Measurements from ENCODE around the gene ERFE.

The ERFE gene

GRCh38 chr2:238155761-238156694 is 2.7 kb upstream of the ERFE start:
- no peak for DNase-seq (ENCODE audit: low spot score)

GRCh38 chr2:238157506-238158017 is 1.2 kb upstream of the ERFE start:
- DNase-seq (ENCODE audit: low spot score), result no peak

GRCh38 chr2:238158018-238158508 is 707 bp upstream of the ERFE start:
- DNase-seq (ENCODE audit: low spot score), result no peak

- DNase-seq (ENCODE audit: low spot score), result no peak
Observed at GRCh38 chr2:238159071-238159539, 335 bp downstream of the ERFE start.

- no peak for DNase-seq (ENCODE audit: low spot score)
Observed at GRCh38 chr2:238159661-238160205, 963 bp downstream of the ERFE start.

GRCh38 chr2:238160206-238161129 is 1.7 kb downstream of the ERFE start:
- no peak for DNase-seq (ENCODE audit: low spot score)

- no peak for DNase-seq (ENCODE audit: low spot score)
Observed at GRCh38 chr2:238161291-238162051, 2.7 kb downstream of the ERFE start.

GRCh38 chr2:238162251-238162845 is 3.6 kb downstream of the ERFE start:
- no peak for DNase-seq (ENCODE audit: low spot score)

GRCh38 chr2:238162846-238163441 is 4.2 kb downstream of the ERFE start:
- no peak for DNase-seq (ENCODE audit: low spot score)

- no peak for DNase-seq (ENCODE audit: low spot score)
Observed at GRCh38 chr2:238163481-238164198, 4.9 kb downstream of the ERFE start.

GRCh38 chr2:238164906-238165287 is 6.1 kb downstream of the ERFE start:
- DNase-seq (ENCODE audit: low spot score), result no peak

GRCh38 chr2:238165288-238165921 is 6.6 kb downstream of the ERFE start:
- peak; percentile 51 for DNase-seq (ENCODE audit: low spot score)

GRCh38 chr2:238166391-238167343 is 7.9 kb downstream of the ERFE start:
- DNase-seq (ENCODE audit: low spot score), result no peak

- DNase-seq (ENCODE audit: low spot score), result no peak
Observed at GRCh38 chr2:238167344-238167715, 8.6 kb downstream of the ERFE start.

- no peak for DNase-seq (ENCODE audit: low spot score)
Observed at GRCh38 chr2:238167761-238168160, 9.0 kb downstream of the ERFE start.

GRCh38 chr2:238168196-238169047 is 9.7 kb downstream of the ERFE start:
- no peak for DNase-seq (ENCODE audit: low spot score)

Measured in cerebellar cortex (tissue), 1 donor.